IPS-20b (cell line): Measurements from ENCODE around the gene GNG4.

Experiments
- H3K27ac ChIP-seq: one replicate; pipeline ENCODE4 v1.5.1; 2013; ENCODE audit warnings: low read length
- H3K27me3 ChIP-seq: 2 replicates; pipeline ENCODE4 v1.6.1; 2013; ENCODE audit warnings: mild to moderate bottlenecking, low read length, inconsistent platforms; ENCODE audit not compliant: insufficient read depth
- H3K36me3 ChIP-seq: 2 replicates; pipeline ENCODE4 v1.6.1; 2013; ENCODE audit warnings: low read depth, mild to moderate bottlenecking, inconsistent platforms, low read length, moderate library complexity; ENCODE audit not compliant: insufficient read depth
- H3K4me1 ChIP-seq: 2 replicates; pipeline ENCODE4 v1.6.1; 2013; ENCODE audit warnings: mild to moderate bottlenecking, control low read depth, inconsistent platforms, low read length, moderate library complexity; ENCODE audit not compliant: insufficient read depth
- H3K4me3 ChIP-seq: 2 replicates; pipeline ENCODE4 v1.5.1; 2013; ENCODE audit warnings: mild to moderate bottlenecking, low read length, inconsistent platforms
- H3K9ac ChIP-seq: 2 replicates; pipeline ENCODE4 v1.6.1; 2013; ENCODE audit warnings: low read depth, mild to moderate bottlenecking, inconsistent platforms, low read length, moderate library complexity
- H3K9me3 ChIP-seq: 2 replicates; pipeline ENCODE4 v1.6.1; 2013; ENCODE audit warnings: mild to moderate bottlenecking, low read depth, low read length, inconsistent platforms; ENCODE audit not compliant: insufficient read depth

The GNG4 gene

DNA sequence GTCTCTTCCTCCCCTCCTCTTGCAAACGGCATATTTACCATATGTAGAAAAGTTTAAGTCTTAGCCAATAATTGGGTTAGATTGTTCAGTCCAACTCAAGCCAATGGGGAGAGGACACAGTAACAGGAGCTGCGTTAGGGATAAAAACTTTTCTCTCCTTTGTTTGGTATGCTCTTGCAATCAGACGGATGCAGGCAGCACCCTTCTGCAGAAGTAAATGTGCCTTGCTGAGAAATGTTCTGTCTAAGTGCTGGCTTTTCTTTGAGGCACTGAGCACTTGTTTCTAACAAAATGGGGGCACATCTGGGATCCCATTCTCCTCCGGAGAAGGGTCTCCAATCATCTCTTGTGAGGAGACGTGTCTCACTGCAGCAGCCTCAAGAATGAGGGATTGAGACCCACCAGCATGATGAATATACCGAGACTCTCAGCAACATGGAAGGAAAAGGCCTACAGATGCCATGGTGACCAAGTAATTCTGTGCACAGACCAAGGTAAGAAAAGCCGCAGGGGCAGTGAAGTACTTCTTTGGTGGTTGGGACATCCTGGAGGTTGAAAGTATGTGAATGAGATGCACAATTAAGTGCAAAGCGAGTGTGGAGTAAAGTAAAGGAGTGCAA is 20.7 kb upstream of the GNG4 start:
- H3K27ac ChIP-seq: no peak overlapping the region
- H3K9ac ChIP-seq: no peak overlapping the region

GRCh38 chr1:235669277-235669676 is 19.7 kb upstream of the GNG4 start:
- Histone ChIP-seq H3K9me3 (peaks cover 29% of the 10 kb centered on the region), H3K36me3 (peaks cover 3% of the 10 kb centered on the region; the same call in 1 of the 2 replicates), H3K4me1 (peaks cover 3% of the 10 kb centered on the region; the same call in 1 of the 2 replicates), H3K9ac (no peak overlapping the region), H3K27ac (no peak overlapping the region), H3K4me3 (no peak overlapping the region), H3K27me3 (no peaks in the 10 kb centered on the region)

More for the DNA sequence above, 20.7 kb upstream of the GNG4 start:
- Histone ChIP-seq H3K36me3 (peaks cover 3% of the 10 kb centered on the region; the same call in 1 of the 2 replicates), H3K4me3 (peak overlapping the region; percentile 17; the same call in 1 of the 2 replicates), H3K27me3 (no peaks in the 10 kb centered on the region), H3K4me1 (peaks cover 3% of the 10 kb centered on the region; the same call in 1 of the 2 replicates), H3K9me3 (peaks cover 34% of the 10 kb centered on the region)

GRCh38 chr1:235663628-235664027 is 14.0 kb upstream of the GNG4 start:
- H3K36me3 ChIP-seq: no peaks in the 10 kb centered on the region
- H3K27me3 ChIP-seq: no peaks in the 10 kb centered on the region

DNA sequence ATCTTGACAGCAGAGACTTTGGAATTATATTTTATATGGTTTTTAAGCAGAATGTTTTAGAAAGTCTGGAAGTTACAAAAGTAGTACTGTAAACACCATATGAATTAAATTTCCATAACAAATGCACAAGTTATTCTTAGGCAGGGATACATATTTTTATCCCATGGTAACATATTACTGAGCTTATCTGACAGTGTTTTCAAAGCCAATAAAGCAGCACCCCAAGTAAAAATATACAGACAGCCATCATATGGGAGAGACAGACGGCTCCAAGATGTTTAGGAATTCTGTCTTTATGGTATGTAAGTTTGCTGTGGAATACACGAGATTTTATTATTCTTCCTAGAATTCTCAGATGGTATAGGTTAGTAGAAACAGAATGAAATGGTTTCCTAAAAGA is 12.0 kb upstream of the GNG4 start:
- H3K4me1 ChIP-seq: peaks cover 15% of the 10 kb centered on the region; the same call in 1 of the 2 replicates
- H3K9ac ChIP-seq: no peak overlapping the region
- no peaks in the 10 kb centered on the region for H3K36me3 ChIP-seq
- H3K27ac ChIP-seq: no peak overlapping the region
- H3K27me3 ChIP-seq: no peaks in the 10 kb centered on the region
- H3K9me3 ChIP-seq: no peaks in the 10 kb centered on the region
- peak overlapping the region; percentile 19; the same call in 1 of the 2 replicates for H3K4me3 ChIP-seq

More at GRCh38 chr1:235663628-235664027, 14.0 kb upstream of the GNG4 start:
- Histone ChIP-seq H3K9ac (no peak overlapping the region), H3K4me3 (no peak overlapping the region), H3K9me3 (peaks cover under 1% of the 10 kb centered on the region; the same call in 1 of the 2 replicates), H3K27ac (no peak overlapping the region), H3K4me1 (peaks cover 15% of the 10 kb centered on the region; the same call in 1 of the 2 replicates)

- no peaks in the 10 kb centered on the region for H3K36me3 ChIP-seq
- H3K27me3 ChIP-seq: no peaks in the 10 kb centered on the region
- no peak overlapping the region for H3K4me3 ChIP-seq
- H3K27ac ChIP-seq: no peak overlapping the region
- no peaks in the 10 kb centered on the region for H3K9me3 ChIP-seq
- peaks cover 15% of the 10 kb centered on the region; the same call in 1 of the 2 replicates for H3K4me1 ChIP-seq
- no peak overlapping the region for H3K9ac ChIP-seq
These were observed 9.7 kb upstream of the GNG4 start for GRCh38 chr1:235659186-235659771.

DNA sequence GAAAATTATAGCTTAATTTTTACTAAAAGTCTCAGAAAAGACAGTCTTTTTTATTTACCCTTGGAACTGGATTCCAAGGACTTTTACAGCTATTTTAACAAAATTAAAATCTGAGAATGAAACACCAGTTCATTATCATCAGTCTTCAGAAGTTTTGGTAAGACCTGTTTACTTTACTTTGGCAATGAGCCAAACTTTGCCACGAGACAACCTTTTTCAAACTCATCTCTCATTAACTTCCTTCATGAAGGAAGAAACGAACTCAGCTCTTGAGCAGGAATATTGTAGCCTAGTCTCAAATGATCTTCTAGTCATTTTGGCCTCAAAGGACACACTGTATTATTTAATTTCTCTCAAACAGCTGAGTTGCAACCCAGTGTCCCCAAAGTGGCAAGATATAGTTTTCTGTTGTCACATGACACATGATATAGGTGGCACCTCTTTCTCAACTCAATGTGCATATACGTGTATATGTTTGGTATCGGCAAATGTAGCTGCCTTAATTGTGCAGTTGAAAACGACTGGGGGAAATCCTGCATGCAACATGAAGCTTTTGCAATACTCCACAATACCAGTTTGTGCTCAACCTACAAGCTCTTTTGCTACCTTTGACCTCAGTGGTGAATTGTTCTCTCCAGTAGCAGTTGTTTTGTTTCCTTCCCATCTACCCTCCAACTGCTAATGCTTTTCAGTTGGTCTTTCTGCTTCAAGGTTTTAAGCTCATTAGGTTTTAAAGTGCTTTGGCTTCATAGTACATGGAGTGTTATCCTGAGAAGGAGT is 8.4 kb upstream of the GNG4 start:
- Histone ChIP-seq H3K27ac (no peak overlapping the region), H3K36me3 (no peaks in the 10 kb centered on the region), H3K4me3 (no peak overlapping the region), H3K9me3 (no peaks in the 10 kb centered on the region), H3K9ac (no peak overlapping the region), H3K27me3 (0 out of 2 replicates have a peak, but pooled peaks cover 2% of the 10 kb centered on the region), H3K4me1 (peaks cover 13% of the 10 kb centered on the region; the same call in 1 of the 2 replicates)

- H3K27ac ChIP-seq: no peak overlapping the region
- H3K4me3 ChIP-seq: no peak overlapping the region
- H3K9ac ChIP-seq: no peak overlapping the region
- H3K36me3 ChIP-seq: no peaks in the 10 kb centered on the region
- H3K9me3 ChIP-seq: no peaks in the 10 kb centered on the region
- H3K4me1 ChIP-seq: peaks cover 8% of the 10 kb centered on the region; the same call in 1 of the 2 replicates
- peaks cover 8% of the 10 kb centered on the region; the same call in 1 of the 2 replicates for H3K27me3 ChIP-seq
These were observed 7.7 kb upstream of the GNG4 start for GRCh38 chr1:235657269-235657668.

- Histone ChIP-seq H3K4me3 (no peak overlapping the region), H3K27ac (no peak overlapping the region), H3K9ac (no peak overlapping the region), H3K4me1 (peaks cover 10% of the 10 kb centered on the region; the same call in 1 of the 2 replicates), H3K36me3 (no peaks in the 10 kb centered on the region), H3K9me3 (no peaks in the 10 kb centered on the region), H3K27me3 (peaks cover 45% of the 10 kb centered on the region)
These were observed 2.8 kb upstream of the GNG4 start for GRCh38 chr1:235652364-235652763.

GRCh38 chr1:235651170-235651806 is 1.7 kb upstream of the GNG4 start:
- Histone ChIP-seq H3K27me3 (peaks cover 48% of the 10 kb centered on the region), H3K4me1 (peaks cover 10% of the 10 kb centered on the region; the same call in 1 of the 2 replicates), H3K36me3 (no peaks in the 10 kb centered on the region), H3K9ac (peak overlapping the region; percentile 70; the same call in 1 of the 2 replicates), H3K27ac (no peak overlapping the region), H3K4me3 (peak overlapping the region; percentile 71), H3K9me3 (no peaks in the 10 kb centered on the region)

DNA sequence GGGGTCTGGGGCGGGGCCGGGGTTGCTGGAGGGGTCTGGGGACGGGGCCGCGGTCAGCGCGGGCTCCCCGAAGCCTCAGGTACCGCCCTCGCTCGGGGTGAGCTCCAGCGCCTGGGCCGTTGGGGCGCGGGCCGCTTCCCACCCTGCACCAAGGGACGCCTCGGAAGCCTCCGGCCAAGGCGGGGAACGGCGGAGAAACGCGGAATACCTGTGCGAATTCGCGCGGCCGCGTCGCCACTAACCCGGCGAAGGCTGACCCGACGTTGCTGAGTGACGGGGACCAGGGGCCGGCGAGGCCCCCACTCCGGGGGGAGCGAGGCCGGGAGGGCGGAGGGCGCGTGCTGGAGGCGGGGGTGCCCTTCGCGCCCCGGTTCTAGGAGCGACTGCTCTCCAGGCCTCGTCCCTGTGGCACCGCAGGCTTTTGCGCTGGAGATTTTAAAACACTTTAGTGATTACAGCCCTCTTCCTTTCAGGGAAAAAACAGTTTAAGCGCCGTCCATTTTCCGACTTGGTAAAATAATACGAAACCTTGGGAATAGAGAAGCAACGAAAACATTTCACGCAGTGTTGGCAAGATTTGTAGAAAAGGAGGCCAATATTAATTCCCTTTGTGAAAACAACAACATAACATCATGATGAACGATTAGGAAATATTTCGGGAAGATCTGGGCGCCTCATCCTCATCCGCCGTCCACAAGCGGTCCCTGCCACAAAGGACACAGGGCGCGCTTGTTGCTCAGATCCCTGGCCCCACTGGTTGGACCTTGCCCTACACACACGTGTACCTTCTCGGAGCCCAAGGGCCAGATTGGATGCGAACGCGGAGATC is 971 bp upstream of the GNG4 start:
- H3K27ac ChIP-seq: no peak overlapping the region
- peak overlapping the region; percentile 71 for H3K4me3 ChIP-seq
- H3K4me1 ChIP-seq: peaks cover 10% of the 10 kb centered on the region; the same call in 1 of the 2 replicates
- H3K9ac ChIP-seq: peak overlapping the region; percentile 70; the same call in 1 of the 2 replicates
- H3K9me3 ChIP-seq: no peaks in the 10 kb centered on the region
- H3K27me3 ChIP-seq: peaks cover 48% of the 10 kb centered on the region
- H3K36me3 ChIP-seq: no peaks in the 10 kb centered on the region
